Measurements from ENCODE around the gene NTM.

NTM gene

DNA sequence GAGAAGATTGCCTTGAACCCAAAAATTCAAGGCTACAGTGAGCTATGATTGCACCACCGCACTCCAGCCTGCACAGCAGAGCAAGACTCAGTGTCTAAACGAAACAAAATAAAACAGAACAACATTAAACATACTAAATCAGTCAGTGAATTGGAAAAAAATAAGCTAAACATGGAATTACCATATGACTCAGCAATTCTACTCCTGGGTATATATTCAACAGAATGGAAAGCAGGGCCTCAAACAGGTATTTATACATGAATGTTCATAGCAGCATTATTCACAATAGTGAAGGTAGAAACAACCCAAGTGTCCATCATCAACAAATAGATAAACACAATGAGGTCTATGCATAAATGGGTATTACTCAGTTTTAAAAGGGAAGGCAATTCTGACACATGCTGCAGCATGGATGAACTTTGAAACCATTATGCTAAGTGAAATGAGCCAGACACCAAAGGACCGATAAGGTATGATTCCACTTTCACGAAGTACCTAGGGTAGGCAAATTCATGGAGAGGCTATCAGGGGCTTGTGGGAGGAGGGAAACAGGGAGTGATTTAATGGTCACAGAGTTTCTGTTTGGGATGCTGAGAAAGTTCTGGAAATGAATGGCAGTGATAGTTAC lies 15.5 kb downstream of the NTM start:
- TF ChIP-seq, protein P1, sequence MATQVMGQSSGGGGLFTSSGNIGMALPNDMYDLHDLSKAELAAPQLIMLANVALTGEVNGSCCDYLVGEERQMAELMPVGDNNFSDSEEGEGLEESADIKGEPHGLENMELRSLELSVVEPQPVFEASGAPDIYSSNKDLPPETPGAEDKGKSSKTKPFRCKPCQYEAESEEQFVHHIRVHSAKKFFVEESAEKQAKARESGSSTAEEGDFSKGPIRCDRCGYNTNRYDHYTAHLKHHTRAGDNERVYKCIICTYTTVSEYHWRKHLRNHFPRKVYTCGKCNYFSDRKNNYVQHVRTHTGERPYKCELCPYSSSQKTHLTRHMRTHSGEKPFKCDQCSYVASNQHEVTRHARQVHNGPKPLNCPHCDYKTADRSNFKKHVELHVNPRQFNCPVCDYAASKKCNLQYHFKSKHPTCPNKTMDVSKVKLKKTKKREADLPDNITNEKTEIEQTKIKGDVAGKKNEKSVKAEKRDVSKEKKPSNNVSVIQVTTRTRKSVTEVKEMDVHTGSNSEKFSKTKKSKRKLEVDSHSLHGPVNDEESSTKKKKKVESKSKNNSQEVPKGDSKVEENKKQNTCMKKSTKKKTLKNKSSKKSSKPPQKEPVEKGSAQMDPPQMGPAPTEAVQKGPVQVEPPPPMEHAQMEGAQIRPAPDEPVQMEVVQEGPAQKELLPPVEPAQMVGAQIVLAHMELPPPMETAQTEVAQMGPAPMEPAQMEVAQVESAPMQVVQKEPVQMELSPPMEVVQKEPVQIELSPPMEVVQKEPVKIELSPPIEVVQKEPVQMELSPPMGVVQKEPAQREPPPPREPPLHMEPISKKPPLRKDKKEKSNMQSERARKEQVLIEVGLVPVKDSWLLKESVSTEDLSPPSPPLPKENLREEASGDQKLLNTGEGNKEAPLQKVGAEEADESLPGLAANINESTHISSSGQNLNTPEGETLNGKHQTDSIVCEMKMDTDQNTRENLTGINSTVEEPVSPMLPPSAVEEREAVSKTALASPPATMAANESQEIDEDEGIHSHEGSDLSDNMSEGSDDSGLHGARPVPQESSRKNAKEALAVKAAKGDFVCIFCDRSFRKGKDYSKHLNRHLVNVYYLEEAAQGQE (IDR thresholded peaks at IDR 0.05; ENCODE audit: insufficient replicate concordance, low read depth) = no peak
- TF ChIP-seq GABPA (IDR thresholded peaks at IDR 0.05; ENCODE audit: low read depth) (no peak), POLR2AphosphoS5 (IDR thresholded peaks at IDR 0.05; ENCODE audit: low read depth) (no peak), SPI1 (IDR thresholded peaks at IDR 0.05; ENCODE audit: borderline replicate concordance, low read depth) (no peak)
- TF ChIP-seq, protein P2, sequence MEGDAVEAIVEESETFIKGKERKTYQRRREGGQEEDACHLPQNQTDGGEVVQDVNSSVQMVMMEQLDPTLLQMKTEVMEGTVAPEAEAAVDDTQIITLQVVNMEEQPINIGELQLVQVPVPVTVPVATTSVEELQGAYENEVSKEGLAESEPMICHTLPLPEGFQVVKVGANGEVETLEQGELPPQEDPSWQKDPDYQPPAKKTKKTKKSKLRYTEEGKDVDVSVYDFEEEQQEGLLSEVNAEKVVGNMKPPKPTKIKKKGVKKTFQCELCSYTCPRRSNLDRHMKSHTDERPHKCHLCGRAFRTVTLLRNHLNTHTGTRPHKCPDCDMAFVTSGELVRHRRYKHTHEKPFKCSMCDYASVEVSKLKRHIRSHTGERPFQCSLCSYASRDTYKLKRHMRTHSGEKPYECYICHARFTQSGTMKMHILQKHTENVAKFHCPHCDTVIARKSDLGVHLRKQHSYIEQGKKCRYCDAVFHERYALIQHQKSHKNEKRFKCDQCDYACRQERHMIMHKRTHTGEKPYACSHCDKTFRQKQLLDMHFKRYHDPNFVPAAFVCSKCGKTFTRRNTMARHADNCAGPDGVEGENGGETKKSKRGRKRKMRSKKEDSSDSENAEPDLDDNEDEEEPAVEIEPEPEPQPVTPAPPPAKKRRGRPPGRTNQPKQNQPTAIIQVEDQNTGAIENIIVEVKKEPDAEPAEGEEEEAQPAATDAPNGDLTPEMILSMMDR (IDR thresholded peaks at IDR 0.05; ENCODE audit: insufficient read depth, low read length) = no peak
- DNase-seq (ENCODE audit: low read depth in 1 of 2, low spot score in 1 of 2) = no peak
- Histone ChIP-seq H3K27me3 (ENCODE audit: insufficient read depth, poor library complexity, severe bottlenecking) (peaks cover 6% of the 10 kb centered on the region), H3K27ac (replicated peaks) (no peak overlapping the region), H3K4me3 (replicated peaks; ENCODE audit: insufficient read depth, low read length) (no peak overlapping the region)

DNA sequence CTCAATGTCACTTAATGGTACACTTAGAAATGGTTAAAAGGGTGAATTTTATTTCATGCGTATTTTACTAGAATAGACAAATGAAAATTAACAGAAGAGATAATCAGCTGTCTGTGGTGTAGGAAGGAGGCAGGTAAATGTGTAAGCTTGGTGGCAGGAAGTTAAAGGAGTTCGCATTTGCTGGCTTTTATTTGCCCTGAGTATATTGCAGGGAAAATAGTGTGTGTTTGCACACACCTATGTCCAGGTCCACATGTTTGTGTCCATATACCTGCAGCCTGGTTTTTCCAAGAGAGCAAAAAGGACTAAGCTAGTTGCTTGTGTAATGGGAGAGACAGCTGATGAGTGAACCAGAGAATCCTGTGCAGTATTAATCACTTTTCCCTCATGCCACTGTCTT lies 16.0 kb downstream of the NTM start:
- H3K4me3 ChIP-seq (replicated peaks; ENCODE audit: insufficient read depth, low read length) = no peak overlapping the region
- H3K27ac ChIP-seq (replicated peaks) = no peak overlapping the region
- H3K27me3 ChIP-seq (ENCODE audit: insufficient read depth, poor library complexity, severe bottlenecking) = peaks cover 6% of the 10 kb centered on the region
- TF ChIP-seq, protein P1 (IDR thresholded peaks at IDR 0.05; ENCODE audit: insufficient replicate concordance, low read depth) = no peak
- TF ChIP-seq POLR2AphosphoS5 (IDR thresholded peaks at IDR 0.05; ENCODE audit: low read depth) (no peak), SPI1 (IDR thresholded peaks at IDR 0.05; ENCODE audit: borderline replicate concordance, low read depth) (no peak), GABPA (IDR thresholded peaks at IDR 0.05; ENCODE audit: low read depth) (no peak)
- no peak for DNase-seq (ENCODE audit: low read depth in 1 of 2, low spot score in 1 of 2)

DNA sequence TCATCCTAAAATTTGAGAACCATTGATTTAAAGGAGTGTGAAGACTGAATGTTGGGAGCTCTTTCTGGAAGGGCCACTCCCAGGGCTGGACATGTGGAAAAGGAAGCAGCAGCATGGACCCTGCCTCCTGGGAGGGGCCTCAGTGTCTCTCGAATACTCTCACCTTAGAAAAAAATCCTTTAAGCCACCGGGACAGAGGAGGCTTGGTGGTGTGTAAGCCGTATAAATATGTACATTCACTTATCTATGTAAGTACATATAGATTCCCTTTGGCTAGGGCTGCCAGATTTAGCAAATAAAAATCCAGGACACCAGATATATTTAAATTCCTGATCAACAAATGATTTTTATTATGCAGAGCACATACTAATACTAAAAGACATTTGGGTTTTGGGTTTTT lies 17.6 kb downstream of the NTM start:
- TF ChIP-seq, protein P1 (IDR thresholded peaks at IDR 0.05; ENCODE audit: insufficient replicate concordance, low read depth) = no peak
- no peak for TF ChIP-seq SPI1 (IDR thresholded peaks at IDR 0.05; ENCODE audit: borderline replicate concordance, low read depth)
- no peak for TF ChIP-seq POLR2AphosphoS5 (IDR thresholded peaks at IDR 0.05; ENCODE audit: low read depth)
- TF ChIP-seq GABPA (IDR thresholded peaks at IDR 0.05; ENCODE audit: low read depth) = no peak
- TF ChIP-seq, protein P2 (IDR thresholded peaks at IDR 0.05; ENCODE audit: insufficient read depth, low read length) = no peak
- no peak overlapping the region for H3K27ac ChIP-seq (replicated peaks)
- H3K4me3 ChIP-seq (replicated peaks; ENCODE audit: insufficient read depth, low read length) = no peak overlapping the region
- H3K27me3 ChIP-seq (ENCODE audit: insufficient read depth, poor library complexity, severe bottlenecking) = peaks cover 6% of the 10 kb centered on the region
- DNase-seq (ENCODE audit: low read depth in 1 of 2, low spot score in 1 of 2) = no peak
